Fibroblast of pulmonary artery (primary cell): Measurements from ENCODE around the gene STAC3.

Source experiments
- DNase-seq: peaks from one replicate; pipeline ENCODE4 v3.0.0-alpha.2; 2010; ENCODE audit warnings: low read depth
- H3K4me3 ChIP-seq: replicated peaks from 2 replicates; pipeline ENCODE4 v1.5.1; 2011; ENCODE audit warnings: low read depth, mild to moderate bottlenecking, control low read depth, low read length, moderate library complexity
- TF ChIP-seq, protein P1 (sequence below): IDR thresholded peaks from 2 replicates; pipeline ENCODE4 v1.5.1; 2011; ENCODE audit warnings: mild to moderate bottlenecking, control low read depth, low read length, inconsistent platforms; ENCODE audit errors: missing control alignments

Gene STAC3

DNA sequence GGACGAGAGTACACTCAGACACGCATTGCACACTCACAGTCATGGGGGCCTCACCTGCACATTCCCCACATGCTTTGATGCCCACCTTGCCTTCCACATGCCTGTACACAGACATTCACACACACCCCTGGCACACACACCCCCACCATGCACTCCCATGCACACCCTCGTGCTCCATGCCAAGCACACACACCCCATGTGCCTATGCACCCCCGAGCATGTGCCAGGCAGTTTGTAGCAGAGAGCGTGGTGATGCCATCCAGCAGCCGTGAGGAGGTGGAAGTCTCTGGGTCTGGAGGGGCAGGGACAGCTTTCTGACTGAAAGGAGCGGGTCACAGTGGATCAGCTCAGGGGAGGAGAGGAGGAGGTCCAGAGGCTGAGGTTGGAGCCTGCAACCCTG lies 45.1 kb downstream of the STAC3 start:
- H3K4me3 ChIP-seq, result no peak overlapping the region
- no peak for DNase-seq
- TF ChIP-seq, protein P1, sequence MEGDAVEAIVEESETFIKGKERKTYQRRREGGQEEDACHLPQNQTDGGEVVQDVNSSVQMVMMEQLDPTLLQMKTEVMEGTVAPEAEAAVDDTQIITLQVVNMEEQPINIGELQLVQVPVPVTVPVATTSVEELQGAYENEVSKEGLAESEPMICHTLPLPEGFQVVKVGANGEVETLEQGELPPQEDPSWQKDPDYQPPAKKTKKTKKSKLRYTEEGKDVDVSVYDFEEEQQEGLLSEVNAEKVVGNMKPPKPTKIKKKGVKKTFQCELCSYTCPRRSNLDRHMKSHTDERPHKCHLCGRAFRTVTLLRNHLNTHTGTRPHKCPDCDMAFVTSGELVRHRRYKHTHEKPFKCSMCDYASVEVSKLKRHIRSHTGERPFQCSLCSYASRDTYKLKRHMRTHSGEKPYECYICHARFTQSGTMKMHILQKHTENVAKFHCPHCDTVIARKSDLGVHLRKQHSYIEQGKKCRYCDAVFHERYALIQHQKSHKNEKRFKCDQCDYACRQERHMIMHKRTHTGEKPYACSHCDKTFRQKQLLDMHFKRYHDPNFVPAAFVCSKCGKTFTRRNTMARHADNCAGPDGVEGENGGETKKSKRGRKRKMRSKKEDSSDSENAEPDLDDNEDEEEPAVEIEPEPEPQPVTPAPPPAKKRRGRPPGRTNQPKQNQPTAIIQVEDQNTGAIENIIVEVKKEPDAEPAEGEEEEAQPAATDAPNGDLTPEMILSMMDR, result no peak

DNA sequence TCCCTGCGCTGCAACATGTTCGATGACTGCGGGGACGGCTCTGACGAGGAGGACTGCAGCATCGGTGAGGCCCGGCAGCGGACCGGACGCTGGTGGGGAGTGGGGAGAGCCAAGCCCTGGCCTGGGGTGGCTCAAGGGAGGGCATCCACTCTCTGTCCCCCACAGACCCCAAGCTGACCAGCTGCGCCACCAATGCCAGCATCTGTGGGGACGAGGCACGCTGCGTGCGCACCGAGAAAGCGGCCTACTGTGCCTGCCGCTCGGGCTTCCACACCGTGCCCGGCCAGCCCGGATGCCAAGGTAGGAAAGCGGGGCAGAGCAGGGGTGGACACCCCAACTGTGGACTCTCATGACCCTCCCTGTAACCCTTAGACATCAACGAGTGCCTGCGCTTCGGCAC lies 45.8 kb downstream of the STAC3 start:
- H3K4me3 ChIP-seq, result no peak overlapping the region
- DNase-seq, result no peak
- TF ChIP-seq, protein P1, result no peak

DNA sequence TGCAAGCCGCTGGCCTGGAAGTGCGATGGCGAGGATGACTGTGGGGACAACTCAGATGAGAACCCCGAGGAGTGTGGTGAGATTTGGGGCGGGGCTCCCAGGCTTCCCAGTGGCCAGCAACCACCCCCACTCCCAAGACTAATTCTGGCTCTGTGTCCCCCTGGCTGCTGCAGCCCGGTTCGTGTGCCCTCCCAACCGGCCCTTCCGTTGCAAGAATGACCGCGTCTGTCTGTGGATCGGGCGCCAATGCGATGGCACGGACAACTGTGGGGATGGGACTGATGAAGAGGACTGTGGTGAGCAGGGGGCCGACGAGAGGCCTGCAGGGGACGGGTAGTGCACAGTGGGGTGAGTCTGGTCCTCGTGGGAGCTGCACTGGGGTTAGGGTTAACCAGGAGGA lies 46.5 kb downstream of the STAC3 start:
- DNase-seq, result no peak
- TF ChIP-seq, protein P1, result no peak
- no peak overlapping the region for H3K4me3 ChIP-seq

DNA sequence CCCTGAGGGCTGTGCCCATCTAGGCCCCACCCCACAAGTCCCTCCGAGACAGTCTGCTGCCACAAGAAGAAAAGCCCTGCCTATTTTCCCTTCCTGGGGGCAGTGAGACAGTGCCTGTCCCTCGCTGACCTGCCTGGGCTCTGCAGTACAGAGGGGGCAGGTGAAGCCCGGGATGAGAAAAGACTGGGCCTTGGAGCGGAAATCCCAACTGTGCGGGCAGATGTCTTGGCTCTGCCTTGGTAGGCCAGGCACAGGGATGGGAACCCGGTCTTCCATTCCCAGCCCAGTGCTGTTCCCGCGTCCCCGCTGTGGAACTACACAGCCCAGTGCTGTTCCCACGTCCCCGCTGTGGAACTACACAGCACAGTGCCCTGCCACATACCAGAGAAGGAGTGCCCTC lies 47.2 kb downstream of the STAC3 start:
- DNase-seq, result no peak
- no peak overlapping the region for H3K4me3 ChIP-seq
- TF ChIP-seq, protein P1, result no peak

DNA sequence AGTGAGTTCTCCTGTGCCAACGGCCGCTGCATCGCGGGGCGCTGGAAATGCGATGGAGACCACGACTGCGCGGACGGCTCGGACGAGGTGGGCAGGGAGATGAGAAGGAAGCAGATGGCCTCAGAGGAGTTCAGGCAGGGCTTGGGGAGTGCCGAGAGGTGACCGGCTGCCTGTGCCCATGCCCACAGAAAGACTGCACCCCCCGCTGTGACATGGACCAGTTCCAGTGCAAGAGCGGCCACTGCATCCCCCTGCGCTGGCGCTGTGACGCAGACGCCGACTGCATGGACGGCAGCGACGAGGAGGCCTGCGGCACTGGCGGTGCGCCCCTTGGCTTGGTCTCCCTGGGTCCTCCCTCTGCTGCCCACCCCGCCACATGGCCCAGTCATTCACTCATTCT lies 47.8 kb downstream of the STAC3 start:
- no peak for DNase-seq
- H3K4me3 ChIP-seq, result no peak overlapping the region
- TF ChIP-seq, protein P1, result no peak

DNA sequence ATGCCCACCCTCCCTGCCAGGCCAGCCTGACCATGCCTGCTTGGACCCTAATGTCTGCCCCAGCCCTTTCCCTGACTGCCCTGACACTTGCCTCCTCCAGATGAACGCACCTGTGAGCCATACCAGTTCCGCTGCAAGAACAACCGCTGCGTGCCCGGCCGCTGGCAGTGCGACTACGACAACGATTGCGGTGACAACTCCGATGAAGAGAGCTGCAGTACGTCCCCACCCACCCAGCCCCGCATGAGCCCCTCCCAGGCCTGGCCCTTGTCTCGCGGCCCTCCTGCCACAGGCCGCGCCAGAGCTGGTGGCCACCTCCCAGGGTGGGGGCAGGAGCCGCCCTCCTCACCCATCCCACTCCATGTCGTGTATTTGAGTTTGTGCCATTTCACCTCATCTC lies 48.7 kb downstream of the STAC3 start:
- no peak for DNase-seq
- TF ChIP-seq, protein P1, result no peak
- H3K4me3 ChIP-seq, result no peak overlapping the region

DNA sequence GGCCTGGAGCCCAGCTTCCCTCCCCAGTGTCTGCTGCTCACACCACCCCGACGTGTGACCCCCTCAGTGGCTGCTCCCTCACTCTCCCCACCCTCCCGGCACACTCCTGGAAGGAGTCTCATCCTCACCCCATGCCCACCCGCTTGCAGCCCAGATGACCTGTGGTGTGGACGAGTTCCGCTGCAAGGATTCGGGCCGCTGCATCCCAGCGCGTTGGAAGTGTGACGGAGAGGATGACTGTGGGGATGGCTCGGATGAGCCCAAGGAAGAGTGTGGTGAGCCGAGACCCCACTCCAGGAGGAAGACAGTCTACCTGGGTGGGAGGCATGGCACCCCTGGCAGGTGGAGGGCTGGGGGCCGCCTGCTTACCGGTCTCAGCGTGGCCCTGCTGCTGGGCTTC lies 49.4 kb downstream of the STAC3 start:
- DNase-seq, result no peak
- no peak overlapping the region for H3K4me3 ChIP-seq
- TF ChIP-seq, protein P1, result no peak
